ENCODE measurements around the gene METTL26. TPM values are rescaled to one million over a fixed set of nuclear protein-coding genes. Genes with fewer than 3 reads are reported as not detected.

Gene METTL26
- total RNA-seq, 1 experiment from 2014 or later = 115 TPM

DNA sequence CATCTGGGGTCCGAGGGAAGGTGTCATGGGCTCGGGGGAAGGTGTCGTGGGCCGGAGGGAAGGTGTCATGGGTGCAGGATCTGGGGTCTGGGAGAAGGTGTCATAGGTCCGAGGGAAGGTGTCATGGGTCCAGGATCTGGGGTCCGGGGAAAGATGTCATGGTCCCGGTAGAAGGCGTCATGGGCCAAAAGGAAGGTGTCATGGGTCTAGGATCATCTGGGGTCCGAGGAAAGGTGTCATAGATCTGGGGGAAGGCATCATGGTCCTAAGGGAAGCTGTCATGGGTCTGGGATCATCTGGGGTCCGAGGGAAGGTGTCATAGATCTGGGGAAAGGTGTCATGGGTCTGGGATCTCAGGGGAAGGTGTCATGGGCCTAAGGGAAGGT lies 45.3 kb downstream of the METTL26 start:
- peaks cover 38% of the 10 kb centered on the region for H3K27me3 Mint-ChIP-seq (ENCODE audit: low read depth)
- peak overlapping the region; percentile 85 for H3K4me3 Mint-ChIP-seq
- peak overlapping the region; percentile 66 for H3K27ac Mint-ChIP-seq
- TF ChIP-seq ZNF121 (CRISPR knock-in tag; IDR thresholded peaks at IDR 0.05) (no peak), ZNF396 (CRISPR knock-in tag; IDR thresholded peaks at IDR 0.05; ENCODE audit: borderline replicate concordance) (no peak), GABPB1 (CRISPR knock-in tag; IDR thresholded peaks at IDR 0.05) (no peak), TEAD1 (CRISPR knock-in tag; IDR thresholded peaks at IDR 0.05) (no peak), SMAD4 (CRISPR knock-in tag; IDR thresholded peaks at IDR 0.05) (no peak), CREB1 (CRISPR knock-in tag; IDR thresholded peaks at IDR 0.05) (no peak), ATF1 (CRISPR knock-in tag; IDR thresholded peaks at IDR 0.05) (no peak), RELA (CRISPR knock-in tag; IDR thresholded peaks at IDR 0.05; ENCODE audit: borderline replicate concordance) (no peak)
- TF ChIP-seq, protein P1, sequence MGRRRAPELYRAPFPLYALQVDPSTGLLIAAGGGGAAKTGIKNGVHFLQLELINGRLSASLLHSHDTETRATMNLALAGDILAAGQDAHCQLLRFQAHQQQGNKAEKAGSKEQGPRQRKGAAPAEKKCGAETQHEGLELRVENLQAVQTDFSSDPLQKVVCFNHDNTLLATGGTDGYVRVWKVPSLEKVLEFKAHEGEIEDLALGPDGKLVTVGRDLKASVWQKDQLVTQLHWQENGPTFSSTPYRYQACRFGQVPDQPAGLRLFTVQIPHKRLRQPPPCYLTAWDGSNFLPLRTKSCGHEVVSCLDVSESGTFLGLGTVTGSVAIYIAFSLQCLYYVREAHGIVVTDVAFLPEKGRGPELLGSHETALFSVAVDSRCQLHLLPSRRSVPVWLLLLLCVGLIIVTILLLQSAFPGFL (CRISPR knock-in tag; IDR thresholded peaks at IDR 0.05; ENCODE audit: borderline replicate concordance) = no peak
- TF ChIP-seq, protein P2, sequence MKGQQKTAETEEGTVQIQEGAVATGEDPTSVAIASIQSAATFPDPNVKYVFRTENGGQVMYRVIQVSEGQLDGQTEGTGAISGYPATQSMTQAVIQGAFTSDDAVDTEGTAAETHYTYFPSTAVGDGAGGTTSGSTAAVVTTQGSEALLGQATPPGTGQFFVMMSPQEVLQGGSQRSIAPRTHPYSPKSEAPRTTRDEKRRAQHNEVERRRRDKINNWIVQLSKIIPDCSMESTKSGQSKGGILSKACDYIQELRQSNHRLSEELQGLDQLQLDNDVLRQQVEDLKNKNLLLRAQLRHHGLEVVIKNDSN (CRISPR knock-in tag; IDR thresholded peaks at IDR 0.05) = no peak
- TF ChIP-seq, protein P3, sequence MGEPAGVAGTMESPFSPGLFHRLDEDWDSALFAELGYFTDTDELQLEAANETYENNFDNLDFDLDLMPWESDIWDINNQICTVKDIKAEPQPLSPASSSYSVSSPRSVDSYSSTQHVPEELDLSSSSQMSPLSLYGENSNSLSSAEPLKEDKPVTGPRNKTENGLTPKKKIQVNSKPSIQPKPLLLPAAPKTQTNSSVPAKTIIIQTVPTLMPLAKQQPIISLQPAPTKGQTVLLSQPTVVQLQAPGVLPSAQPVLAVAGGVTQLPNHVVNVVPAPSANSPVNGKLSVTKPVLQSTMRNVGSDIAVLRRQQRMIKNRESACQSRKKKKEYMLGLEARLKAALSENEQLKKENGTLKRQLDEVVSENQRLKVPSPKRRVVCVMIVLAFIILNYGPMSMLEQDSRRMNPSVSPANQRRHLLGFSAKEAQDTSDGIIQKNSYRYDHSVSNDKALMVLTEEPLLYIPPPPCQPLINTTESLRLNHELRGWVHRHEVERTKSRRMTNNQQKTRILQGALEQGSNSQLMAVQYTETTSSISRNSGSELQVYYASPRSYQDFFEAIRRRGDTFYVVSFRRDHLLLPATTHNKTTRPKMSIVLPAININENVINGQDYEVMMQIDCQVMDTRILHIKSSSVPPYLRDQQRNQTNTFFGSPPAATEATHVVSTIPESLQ (CRISPR knock-in tag; IDR thresholded peaks at IDR 0.05) = no peak
- TF ChIP-seq, protein P4, sequence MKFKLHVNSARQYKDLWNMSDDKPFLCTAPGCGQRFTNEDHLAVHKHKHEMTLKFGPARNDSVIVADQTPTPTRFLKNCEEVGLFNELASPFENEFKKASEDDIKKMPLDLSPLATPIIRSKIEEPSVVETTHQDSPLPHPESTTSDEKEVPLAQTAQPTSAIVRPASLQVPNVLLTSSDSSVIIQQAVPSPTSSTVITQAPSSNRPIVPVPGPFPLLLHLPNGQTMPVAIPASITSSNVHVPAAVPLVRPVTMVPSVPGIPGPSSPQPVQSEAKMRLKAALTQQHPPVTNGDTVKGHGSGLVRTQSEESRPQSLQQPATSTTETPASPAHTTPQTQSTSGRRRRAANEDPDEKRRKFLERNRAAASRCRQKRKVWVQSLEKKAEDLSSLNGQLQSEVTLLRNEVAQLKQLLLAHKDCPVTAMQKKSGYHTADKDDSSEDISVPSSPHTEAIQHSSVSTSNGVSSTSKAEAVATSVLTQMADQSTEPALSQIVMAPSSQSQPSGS (CRISPR knock-in tag; IDR thresholded peaks at IDR 0.05; ENCODE audit: borderline replicate concordance, low read depth) = no peak
- TF ChIP-seq, protein P5, sequence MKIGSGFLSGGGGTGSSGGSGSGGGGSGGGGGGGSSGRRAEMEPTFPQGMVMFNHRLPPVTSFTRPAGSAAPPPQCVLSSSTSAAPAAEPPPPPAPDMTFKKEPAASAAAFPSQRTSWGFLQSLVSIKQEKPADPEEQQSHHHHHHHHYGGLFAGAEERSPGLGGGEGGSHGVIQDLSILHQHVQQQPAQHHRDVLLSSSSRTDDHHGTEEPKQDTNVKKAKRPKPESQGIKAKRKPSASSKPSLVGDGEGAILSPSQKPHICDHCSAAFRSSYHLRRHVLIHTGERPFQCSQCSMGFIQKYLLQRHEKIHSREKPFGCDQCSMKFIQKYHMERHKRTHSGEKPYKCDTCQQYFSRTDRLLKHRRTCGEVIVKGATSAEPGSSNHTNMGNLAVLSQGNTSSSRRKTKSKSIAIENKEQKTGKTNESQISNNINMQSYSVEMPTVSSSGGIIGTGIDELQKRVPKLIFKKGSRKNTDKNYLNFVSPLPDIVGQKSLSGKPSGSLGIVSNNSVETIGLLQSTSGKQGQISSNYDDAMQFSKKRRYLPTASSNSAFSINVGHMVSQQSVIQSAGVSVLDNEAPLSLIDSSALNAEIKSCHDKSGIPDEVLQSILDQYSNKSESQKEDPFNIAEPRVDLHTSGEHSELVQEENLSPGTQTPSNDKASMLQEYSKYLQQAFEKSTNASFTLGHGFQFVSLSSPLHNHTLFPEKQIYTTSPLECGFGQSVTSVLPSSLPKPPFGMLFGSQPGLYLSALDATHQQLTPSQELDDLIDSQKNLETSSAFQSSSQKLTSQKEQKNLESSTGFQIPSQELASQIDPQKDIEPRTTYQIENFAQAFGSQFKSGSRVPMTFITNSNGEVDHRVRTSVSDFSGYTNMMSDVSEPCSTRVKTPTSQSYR (CRISPR knock-in tag; IDR thresholded peaks at IDR 0.05) = no peak
- TF ChIP-seq, protein P6, sequence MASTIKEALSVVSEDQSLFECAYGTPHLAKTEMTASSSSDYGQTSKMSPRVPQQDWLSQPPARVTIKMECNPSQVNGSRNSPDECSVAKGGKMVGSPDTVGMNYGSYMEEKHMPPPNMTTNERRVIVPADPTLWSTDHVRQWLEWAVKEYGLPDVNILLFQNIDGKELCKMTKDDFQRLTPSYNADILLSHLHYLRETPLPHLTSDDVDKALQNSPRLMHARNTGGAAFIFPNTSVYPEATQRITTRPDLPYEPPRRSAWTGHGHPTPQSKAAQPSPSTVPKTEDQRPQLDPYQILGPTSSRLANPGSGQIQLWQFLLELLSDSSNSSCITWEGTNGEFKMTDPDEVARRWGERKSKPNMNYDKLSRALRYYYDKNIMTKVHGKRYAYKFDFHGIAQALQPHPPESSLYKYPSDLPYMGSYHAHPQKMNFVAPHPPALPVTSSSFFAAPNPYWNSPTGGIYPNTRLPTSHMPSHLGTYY (CRISPR knock-in tag; IDR thresholded peaks at IDR 0.05) = no peak
- TF ChIP-seq, protein P7, sequence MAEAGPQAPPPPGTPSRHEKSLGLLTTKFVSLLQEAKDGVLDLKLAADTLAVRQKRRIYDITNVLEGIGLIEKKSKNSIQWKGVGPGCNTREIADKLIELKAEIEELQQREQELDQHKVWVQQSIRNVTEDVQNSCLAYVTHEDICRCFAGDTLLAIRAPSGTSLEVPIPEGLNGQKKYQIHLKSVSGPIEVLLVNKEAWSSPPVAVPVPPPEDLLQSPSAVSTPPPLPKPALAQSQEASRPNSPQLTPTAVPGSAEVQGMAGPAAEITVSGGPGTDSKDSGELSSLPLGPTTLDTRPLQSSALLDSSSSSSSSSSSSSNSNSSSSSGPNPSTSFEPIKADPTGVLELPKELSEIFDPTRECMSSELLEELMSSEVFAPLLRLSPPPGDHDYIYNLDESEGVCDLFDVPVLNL (CRISPR knock-in tag; IDR thresholded peaks at IDR 0.05; ENCODE audit: borderline replicate concordance, low read depth) = no peak
- TF ChIP-seq, protein P8, sequence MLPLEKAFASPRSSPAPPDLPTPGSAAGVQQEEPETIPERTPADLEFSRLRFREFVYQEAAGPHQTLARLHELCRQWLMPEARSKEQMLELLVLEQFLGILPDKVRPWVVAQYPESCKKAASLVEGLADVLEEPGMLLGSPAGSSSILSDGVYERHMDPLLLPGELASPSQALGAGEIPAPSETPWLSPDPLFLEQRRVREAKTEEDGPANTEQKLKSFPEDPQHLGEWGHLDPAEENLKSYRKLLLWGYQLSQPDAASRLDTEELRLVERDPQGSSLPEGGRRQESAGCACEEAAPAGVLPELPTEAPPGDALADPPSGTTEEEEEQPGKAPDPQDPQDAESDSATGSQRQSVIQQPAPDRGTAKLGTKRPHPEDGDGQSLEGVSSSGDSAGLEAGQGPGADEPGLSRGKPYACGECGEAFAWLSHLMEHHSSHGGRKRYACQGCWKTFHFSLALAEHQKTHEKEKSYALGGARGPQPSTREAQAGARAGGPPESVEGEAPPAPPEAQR (CRISPR knock-in tag; IDR thresholded peaks at IDR 0.05) = no peak
- TF ChIP-seq, protein P9, sequence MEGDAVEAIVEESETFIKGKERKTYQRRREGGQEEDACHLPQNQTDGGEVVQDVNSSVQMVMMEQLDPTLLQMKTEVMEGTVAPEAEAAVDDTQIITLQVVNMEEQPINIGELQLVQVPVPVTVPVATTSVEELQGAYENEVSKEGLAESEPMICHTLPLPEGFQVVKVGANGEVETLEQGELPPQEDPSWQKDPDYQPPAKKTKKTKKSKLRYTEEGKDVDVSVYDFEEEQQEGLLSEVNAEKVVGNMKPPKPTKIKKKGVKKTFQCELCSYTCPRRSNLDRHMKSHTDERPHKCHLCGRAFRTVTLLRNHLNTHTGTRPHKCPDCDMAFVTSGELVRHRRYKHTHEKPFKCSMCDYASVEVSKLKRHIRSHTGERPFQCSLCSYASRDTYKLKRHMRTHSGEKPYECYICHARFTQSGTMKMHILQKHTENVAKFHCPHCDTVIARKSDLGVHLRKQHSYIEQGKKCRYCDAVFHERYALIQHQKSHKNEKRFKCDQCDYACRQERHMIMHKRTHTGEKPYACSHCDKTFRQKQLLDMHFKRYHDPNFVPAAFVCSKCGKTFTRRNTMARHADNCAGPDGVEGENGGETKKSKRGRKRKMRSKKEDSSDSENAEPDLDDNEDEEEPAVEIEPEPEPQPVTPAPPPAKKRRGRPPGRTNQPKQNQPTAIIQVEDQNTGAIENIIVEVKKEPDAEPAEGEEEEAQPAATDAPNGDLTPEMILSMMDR (IDR thresholded peaks at IDR 0.05) = no peak
- ATAC-seq (no peak), DNase-seq (ENCODE audit: low spot score) (no peak)
- H3K9me3 Mint-ChIP-seq = no peaks in the 10 kb centered on the region
- peaks cover 14% of the 10 kb centered on the region for H3K4me1 Mint-ChIP-seq
- CTCF ChIA-PET = interaction anchor here (0.9 to 1.2 kb wide), 10 partner anchors 9 to 77 kb away, joined by 3 to 8 read pairs (median 4); partner anchors contain the start of genes RHOT2 and WDR90
- H3K36me3 Mint-ChIP-seq = peaks cover 2% of the 10 kb centered on the region
- POLR2A ChIA-PET = no interaction called here

All from WTC11 (cell line).